Tibial artery (tissue), 4 donors: ENCODE results near the gene ICA1.

Source experiments
- DNase-seq, 2 donors: peaks; one replicate each; pipeline ENCODE4 v3.0.0-alpha.2; 2019
- H3K27ac ChIP-seq, 2 donors: fragments of 200-600 bp; sonication (generic) in 1 of 2; 1 replicate in 1 of 2; 2 replicates in 1 of 2; pipeline ENCODE4 v1.5.1; 2018 to 2019; ENCODE audit warnings: mild to moderate bottlenecking in 1 of 2
- H3K27me3 ChIP-seq, 2 donors: fragments of 200-600 bp; sonication (generic) in 1 of 2; one replicate each; pipeline versions ENCODE4 v1.5.1 to v1.6.0; 2016 to 2019
- H3K36me3 ChIP-seq, 3 donors: fragments of 200-600 bp; sonication (generic) in 2 of 3; one replicate each; pipeline ENCODE4 v1.5.1; 2016 to 2019; ENCODE audit warnings: mild to moderate bottlenecking in 2 of 3
- H3K4me1 ChIP-seq, 4 donors: fragments of 200-600 bp; sonication (generic) in 2 of 4; 1 replicate in 3 of 4; 2 replicates in 1 of 4; pipeline ENCODE4 v1.5.1; 2016 to 2019
- H3K4me3 ChIP-seq, 2 donors: fragments of 200-600 bp; sonication (generic) in 1 of 2; 1 replicate in 1 of 2; 2 replicates in 1 of 2; pipeline ENCODE4 v1.5.1; 2018 to 2019; ENCODE audit warnings: mild to moderate bottlenecking in 2 of 2
- H3K9me3 ChIP-seq, 3 donors: fragments of 200-600 bp; sonication (generic) in 1 of 3; one replicate each; pipeline ENCODE4 v1.5.1; 2016 to 2019
- intact Hi-C: fragments of 100-400 bp; cut with DNase I; formaldehyde crosslinking; loops from one replicate; pipeline ENCODE4 v1.15.0; 2023; ENCODE audit warnings: low total_unique reads
- TF ChIP-seq, protein P1 (sequence below), 2 experiments: fragments of 200-600 bp in 1 of 2; fragments of 450-650 bp in 1 of 2; IDR thresholded peaks; one replicate each; pipeline ENCODE4 v1.5.1; 2017 to 2019; ENCODE audit warnings: antibody characterized with exemption in 2 of 2, mild to moderate bottlenecking in 1 of 2, moderate library complexity in 1 of 2

The ICA1 gene

DNA sequence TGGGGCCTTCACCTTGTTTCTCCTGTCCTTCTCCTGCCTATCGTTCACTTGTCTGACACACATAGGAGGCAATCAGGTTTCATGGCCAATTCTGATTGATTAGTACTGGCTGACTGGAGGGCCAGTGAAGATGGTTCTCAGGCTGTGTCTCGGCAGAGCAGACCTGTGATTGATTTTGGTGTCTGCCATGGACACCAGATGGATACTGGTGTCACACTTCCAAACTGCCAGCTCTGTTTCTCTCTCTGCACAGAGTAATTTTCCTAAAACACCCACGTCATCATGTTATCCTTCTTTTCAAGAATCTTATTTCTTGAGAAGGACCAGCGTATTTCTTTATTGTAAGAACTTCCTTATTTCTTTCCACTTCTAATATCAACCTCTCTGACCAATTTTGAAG, 117.1 kb downstream of the ICA1 start:
- Histone ChIP-seq H3K9me3 (no peaks in the 10 kb centered on the region), H3K4me1 (no peaks in the 10 kb centered on the region), H3K27ac (no peak overlapping the region), H3K4me3 (no peak overlapping the region), H3K27me3 (no peaks in the 10 kb centered on the region), H3K36me3 (no peaks in the 10 kb centered on the region)
- intact Hi-C loops, result no loop called here
- DNase-seq, result no peak
- TF ChIP-seq, protein P1, sequence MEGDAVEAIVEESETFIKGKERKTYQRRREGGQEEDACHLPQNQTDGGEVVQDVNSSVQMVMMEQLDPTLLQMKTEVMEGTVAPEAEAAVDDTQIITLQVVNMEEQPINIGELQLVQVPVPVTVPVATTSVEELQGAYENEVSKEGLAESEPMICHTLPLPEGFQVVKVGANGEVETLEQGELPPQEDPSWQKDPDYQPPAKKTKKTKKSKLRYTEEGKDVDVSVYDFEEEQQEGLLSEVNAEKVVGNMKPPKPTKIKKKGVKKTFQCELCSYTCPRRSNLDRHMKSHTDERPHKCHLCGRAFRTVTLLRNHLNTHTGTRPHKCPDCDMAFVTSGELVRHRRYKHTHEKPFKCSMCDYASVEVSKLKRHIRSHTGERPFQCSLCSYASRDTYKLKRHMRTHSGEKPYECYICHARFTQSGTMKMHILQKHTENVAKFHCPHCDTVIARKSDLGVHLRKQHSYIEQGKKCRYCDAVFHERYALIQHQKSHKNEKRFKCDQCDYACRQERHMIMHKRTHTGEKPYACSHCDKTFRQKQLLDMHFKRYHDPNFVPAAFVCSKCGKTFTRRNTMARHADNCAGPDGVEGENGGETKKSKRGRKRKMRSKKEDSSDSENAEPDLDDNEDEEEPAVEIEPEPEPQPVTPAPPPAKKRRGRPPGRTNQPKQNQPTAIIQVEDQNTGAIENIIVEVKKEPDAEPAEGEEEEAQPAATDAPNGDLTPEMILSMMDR (IDR thresholded peaks at IDR 0.05), result no peak

DNA sequence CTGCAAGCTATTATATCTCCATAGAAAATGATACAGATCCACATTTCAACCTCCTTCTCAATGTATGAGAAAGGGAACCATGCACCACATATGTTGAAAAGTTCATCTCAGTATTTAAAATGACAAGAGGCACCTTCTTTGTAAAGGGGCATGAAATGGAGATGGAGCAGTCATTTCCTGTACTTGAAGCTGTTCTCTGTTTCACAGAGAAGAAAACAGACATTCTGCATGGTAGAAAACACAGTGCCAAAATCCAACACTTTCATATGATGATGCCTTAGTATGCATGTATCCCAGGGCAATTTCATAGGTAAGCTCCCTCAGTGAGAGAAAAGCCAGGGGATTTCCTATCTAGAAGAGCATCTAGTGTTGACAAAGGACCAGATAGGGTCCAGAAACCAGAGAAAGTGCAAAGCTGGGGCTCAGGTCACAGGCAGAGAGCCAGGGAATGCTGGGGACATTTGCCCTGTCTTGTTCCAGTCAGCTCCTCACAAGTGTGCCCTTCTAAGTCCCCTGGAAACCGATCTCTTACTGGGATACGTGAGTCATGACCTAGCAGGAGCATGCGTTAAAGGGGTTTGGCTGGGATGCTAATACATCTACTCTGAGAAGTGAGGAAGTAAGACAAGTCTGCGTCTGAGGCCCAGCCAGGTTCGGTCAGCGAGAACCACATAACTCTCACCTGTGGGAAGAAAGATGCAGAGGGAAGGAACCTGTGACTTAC, 118.7 kb downstream of the ICA1 start:
- H3K27ac ChIP-seq, result no peak overlapping the region

DNA sequence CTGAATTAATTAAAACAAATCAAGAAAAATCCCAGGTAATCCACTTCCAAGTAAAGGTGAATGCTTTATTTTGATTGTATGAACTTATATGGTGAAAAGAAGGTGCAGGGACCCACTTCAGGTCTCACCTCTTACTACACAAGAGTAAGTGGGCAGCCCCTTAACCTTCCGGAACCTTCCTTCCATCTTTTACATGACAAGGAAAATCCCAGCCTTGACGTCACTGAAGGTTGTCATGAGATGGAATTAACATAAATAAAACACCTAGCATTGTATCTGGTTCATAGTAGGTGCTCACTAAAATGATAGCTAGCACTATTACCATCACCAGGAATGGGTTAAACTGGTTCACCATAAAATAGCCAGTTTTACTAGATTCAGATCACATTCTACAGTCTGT, 119.5 kb downstream of the ICA1 start:
- Histone ChIP-seq H3K27me3 (no peaks in the 10 kb centered on the region), H3K9me3 (no peaks in the 10 kb centered on the region), H3K4me1 (no peaks in the 10 kb centered on the region), H3K4me3 (no peak overlapping the region), H3K27ac (no peak overlapping the region), H3K36me3 (no peaks in the 10 kb centered on the region)
- DNase-seq, result no peak
- intact Hi-C loops, result no loop called here
- TF ChIP-seq, protein P1 (IDR thresholded peaks at IDR 0.05), result no peak

More for the DNA sequence above, 118.7 kb downstream of the ICA1 start:
- no peak for DNase-seq
- Histone ChIP-seq H3K4me1 (no peaks in the 10 kb centered on the region), H3K9me3 (no peaks in the 10 kb centered on the region), H3K36me3 (no peaks in the 10 kb centered on the region), H3K4me3 (no peak overlapping the region), H3K27me3 (no peaks in the 10 kb centered on the region)
- intact Hi-C loops, result no loop called here
- TF ChIP-seq, protein P1 (IDR thresholded peaks at IDR 0.05), result no peak

DNA sequence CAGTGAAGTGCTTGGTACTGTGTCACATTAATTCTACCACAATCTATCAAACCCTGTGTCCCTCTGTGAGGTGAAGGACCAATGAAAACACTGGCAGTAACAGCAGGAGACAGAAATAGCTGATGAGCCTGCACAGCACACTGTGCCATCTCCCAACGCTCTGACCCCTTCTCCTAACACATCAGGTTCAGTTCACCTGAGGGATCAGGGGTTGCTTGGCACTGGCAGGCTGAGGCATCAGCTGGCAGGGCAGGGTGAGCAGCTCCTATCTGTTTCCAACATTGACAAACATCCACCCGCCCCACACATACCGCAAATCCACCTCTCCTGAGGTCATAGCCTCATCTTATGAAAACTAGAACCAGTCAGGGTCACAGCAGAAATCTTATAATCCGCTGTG, 120.9 kb downstream of the ICA1 start:
- DNase-seq, result no peak
- intact Hi-C loops, result no loop called here
- TF ChIP-seq, protein P1 (IDR thresholded peaks at IDR 0.05), result no peak
- H3K9me3 ChIP-seq, result no peaks in the 10 kb centered on the region
- no peak overlapping the region for H3K27ac ChIP-seq
- H3K36me3 ChIP-seq, result no peaks in the 10 kb centered on the region
- no peaks in the 10 kb centered on the region for H3K4me1 ChIP-seq
- no peaks in the 10 kb centered on the region for H3K27me3 ChIP-seq
- H3K4me3 ChIP-seq, result no peak overlapping the region

DNA sequence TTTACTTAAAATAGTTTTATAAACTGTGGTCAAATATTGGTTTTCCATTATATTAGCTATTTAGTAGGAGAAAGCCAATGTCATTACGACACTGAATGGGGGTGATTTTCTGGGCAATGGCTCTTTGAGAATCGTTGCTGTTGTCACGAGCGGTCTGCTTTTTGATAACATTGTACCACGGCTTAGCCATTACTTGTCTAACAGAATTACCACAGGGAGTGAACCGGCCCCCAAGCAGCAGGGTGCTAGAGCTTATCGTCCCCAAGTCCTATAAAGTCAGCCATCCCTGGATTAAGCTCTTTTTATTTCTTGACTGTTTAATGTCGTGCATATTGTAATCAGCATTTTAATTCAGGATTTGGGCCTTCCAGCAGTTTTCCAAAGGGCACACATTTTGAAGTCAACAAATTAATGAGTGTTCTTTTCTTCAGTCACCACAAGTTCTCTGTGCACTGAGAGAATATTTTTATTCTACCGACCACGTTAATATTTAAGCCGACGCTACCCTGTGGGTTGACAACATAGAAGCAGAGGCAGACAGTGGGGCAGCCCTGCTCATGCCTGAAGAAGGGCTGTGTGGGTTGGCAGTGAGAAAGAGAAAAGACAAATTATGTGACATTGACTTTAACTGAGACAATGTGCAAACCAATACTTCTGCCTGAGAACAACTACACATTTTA, 125.8 kb downstream of the ICA1 start:
- TF ChIP-seq, protein P1 (IDR thresholded peaks at IDR 0.05), result no peak
- no peaks in the 10 kb centered on the region for H3K4me1 ChIP-seq
- no peaks in the 10 kb centered on the region for H3K9me3 ChIP-seq
- DNase-seq, result no peak
- H3K4me3 ChIP-seq, result no peak overlapping the region
- H3K27ac ChIP-seq, result no peak overlapping the region
- H3K27me3 ChIP-seq, result no peaks in the 10 kb centered on the region
- H3K36me3 ChIP-seq, result no peaks in the 10 kb centered on the region
- intact Hi-C loops, result no loop called here
